K562 (cell line): ENCODE measurements around the gene PRKCE. TPM values are rescaled to one million over a fixed set of nuclear protein-coding genes. Genes with fewer than 3 reads are reported as not detected.

Experiments used
- BACH1 ChIP-seq: fragments of 200-800 bp; sonication (Bioruptor generic); IDR thresholded peaks from 2 replicates; pipeline ENCODE4 v1.6.1; 2016; ENCODE audit warnings: missing genetic modification characterization, missing compliant biosample characterization
- DDX20 ChIP-seq: fragments of 450-650 bp; IDR thresholded peaks from 2 replicates; pipeline ENCODE4 v1.6.1; 2016; ENCODE audit warnings: missing genetic modification characterization, low read depth, mild to moderate bottlenecking, missing compliant biosample characterization, moderate library complexity
- E2F3 ChIP-seq: fragments of 250-450 bp; sonication (Bioruptor Pico); IDR thresholded peaks from 2 replicates; pipeline ENCODE4 v1.4.0; 2020; ENCODE audit warnings: mild to moderate bottlenecking
- FOXK2 ChIP-seq, 2 experiments: fragments of 450-650 bp; IDR thresholded peaks in 1 of 2; conservative IDR thresholded peaks in 1 of 2; 2 replicates each; pipeline ENCODE4 v1.6.1; 2016; ENCODE audit warnings: low read depth in 2 of 2, mild to moderate bottlenecking in 1 of 2
- HCFC1 ChIP-seq: IDR thresholded peaks from 2 replicates; pipeline ENCODE4 v1.6.1; 2012; ENCODE audit warnings: low read depth, low read length, improper control_type of control experiment
- HDGF ChIP-seq: fragments of 450-650 bp; IDR thresholded peaks from 2 replicates; pipeline ENCODE4 v1.6.1; 2016
- LEF1 ChIP-seq: fragments of 450-650 bp; IDR thresholded peaks from 2 replicates; pipeline ENCODE4 v1.6.1; 2016; ENCODE audit warnings: mild to moderate bottlenecking
- NELFE ChIP-seq: IDR thresholded peaks from 2 replicates; pipeline ENCODE4 v1.6.1; 2011; ENCODE audit warnings: mild to moderate bottlenecking; ENCODE audit not compliant: insufficient read depth, insufficient read length
- NR1H2 ChIP-seq: sonication (generic); formaldehyde crosslinking; IDR thresholded peaks from 2 replicates; pipeline ENCODE4 v1.4.0; 2020; ENCODE audit warnings: mild to moderate bottlenecking, missing genetic modification reagents
- PHB2 ChIP-seq: fragments of 450-650 bp; IDR thresholded peaks from 2 replicates; pipeline ENCODE4 v1.6.1; 2017; ENCODE audit warnings: low read depth
- PTRF ChIP-seq: fragments of 450-650 bp; IDR thresholded peaks from 2 replicates; pipeline ENCODE4 v1.6.1; 2016; ENCODE audit warnings: mild to moderate bottlenecking, missing genetic modification characterization, missing compliant biosample characterization
- RBBP5 ChIP-seq: fragments of 200-600 bp; sonication (generic); IDR thresholded peaks from 2 replicates; pipeline ENCODE4 v1.6.1; 2012; ENCODE audit warnings: borderline replicate concordance, mild to moderate bottlenecking, low read length, control low read depth, inconsistent platforms; ENCODE audit not compliant: insufficient read depth, poor library complexity, severe bottlenecking
- RBFOX2 ChIP-seq: fragments of 200-400 bp; formaldehyde crosslinking; IDR thresholded peaks from 2 replicates; pipeline ENCODE4 v1.6.1; 2017; ENCODE audit warnings: low read depth, mild to moderate bottlenecking, low read length, moderate library complexity
- SMARCC2 ChIP-seq: fragments of 450-650 bp; IDR thresholded peaks from 2 replicates; pipeline ENCODE4 v1.6.1; 2017; ENCODE audit warnings: antibody characterized with exemption, moderate library complexity, mild to moderate bottlenecking, low read depth
- SMARCE1 ChIP-seq: fragments of 450-650 bp; IDR thresholded peaks from 2 replicates; pipeline ENCODE4 v1.7.1; 2016; ENCODE audit warnings: mild to moderate bottlenecking
- ZFP30 ChIP-seq: fragments of 250-450 bp; sonication (Bioruptor Pico); IDR thresholded peaks from 2 replicates; pipeline ENCODE4 v1.8.0; 2022; ENCODE audit warnings: moderate library complexity, mild to moderate bottlenecking, inconsistent platforms, borderline replicate concordance
- ZNF224 ChIP-seq: sonication (generic); formaldehyde crosslinking; IDR thresholded peaks from 2 replicates; pipeline ENCODE4 v1.8.0; 2022; ENCODE audit warnings: mild to moderate bottlenecking, missing genetic modification reagents
- ZNF764 ChIP-seq: fragments of 250-450 bp; sonication (Bioruptor Pico); IDR thresholded peaks from 2 replicates; pipeline ENCODE4 v1.4.0; 2020; ENCODE audit warnings: low read depth, mild to moderate bottlenecking, moderate library complexity
- polyA plus RNA-seq, 8 experiments: library from polyadenylated mRNA; depleted of rRNA in 4 of 8; stranded (reverse) in 5 of 8; unstranded in 3 of 8; fragments of >200 nt; fragmentation: Nextera tagmentation in 2 of 8; fragmentation: Illumina TruSeq in 1 of 8; extraction: Ambion mirVana in 2 of 8; extraction: Trizol in 1 of 8; gene quantifications; 2 replicates each; pipeline versions ENCODE4 v1.2.1 to v1.2.3, GENCODE V29; 2011 to 2014; ENCODE audit warnings: inconsistent platforms in 1 of 8, missing spikeins in 1 of 8
- total RNA-seq, 7 experiments: library from RNA; depleted of rRNA in 6 of 7; stranded (reverse); fragments of >200 nt in 6 of 7; fragmentation: Illumina TruSeq in 2 of 7; extraction: Trizol in 2 of 7; gene quantifications; 2 replicates each; pipeline versions ENCODE4 v1.2.1 to v1.2.3, GENCODE V29; 2011 to 2021; ENCODE audit warnings: low replicate concordance in 1 of 7
- TF ChIP-seq, protein P1 (sequence below): sonication (generic); formaldehyde crosslinking; IDR thresholded peaks from 2 replicates; pipeline ENCODE4 v1.8.1; 2023; ENCODE audit warnings: mild to moderate bottlenecking, missing genetic modification reagents
- TF ChIP-seq, protein P2 (sequence below), 2 experiments: fragments of 450-650 bp; conservative IDR thresholded peaks; 2 replicates each; pipeline ENCODE4 v1.6.1; 2017; ENCODE audit warnings: mild to moderate bottlenecking in 2 of 2, moderate library complexity in 2 of 2
- TF ChIP-seq, protein P3 (sequence below), 2 experiments: IDR thresholded peaks; 2 replicates each; pipeline ENCODE4 v1.6.1; 2012; ENCODE audit warnings: improper control_type of control experiment in 2 of 2, low read depth in 2 of 2, low read length in 2 of 2, borderline replicate concordance in 1 of 2

Gene PRKCE
- total and polyA plus RNA-seq, 9 of the 15 experiments (the other 6 are each of a cell fraction or from before 2014, with no cell fraction given) = 0.06 to 1.0 (median 0.22) TPM; not detected in 1

DNA sequence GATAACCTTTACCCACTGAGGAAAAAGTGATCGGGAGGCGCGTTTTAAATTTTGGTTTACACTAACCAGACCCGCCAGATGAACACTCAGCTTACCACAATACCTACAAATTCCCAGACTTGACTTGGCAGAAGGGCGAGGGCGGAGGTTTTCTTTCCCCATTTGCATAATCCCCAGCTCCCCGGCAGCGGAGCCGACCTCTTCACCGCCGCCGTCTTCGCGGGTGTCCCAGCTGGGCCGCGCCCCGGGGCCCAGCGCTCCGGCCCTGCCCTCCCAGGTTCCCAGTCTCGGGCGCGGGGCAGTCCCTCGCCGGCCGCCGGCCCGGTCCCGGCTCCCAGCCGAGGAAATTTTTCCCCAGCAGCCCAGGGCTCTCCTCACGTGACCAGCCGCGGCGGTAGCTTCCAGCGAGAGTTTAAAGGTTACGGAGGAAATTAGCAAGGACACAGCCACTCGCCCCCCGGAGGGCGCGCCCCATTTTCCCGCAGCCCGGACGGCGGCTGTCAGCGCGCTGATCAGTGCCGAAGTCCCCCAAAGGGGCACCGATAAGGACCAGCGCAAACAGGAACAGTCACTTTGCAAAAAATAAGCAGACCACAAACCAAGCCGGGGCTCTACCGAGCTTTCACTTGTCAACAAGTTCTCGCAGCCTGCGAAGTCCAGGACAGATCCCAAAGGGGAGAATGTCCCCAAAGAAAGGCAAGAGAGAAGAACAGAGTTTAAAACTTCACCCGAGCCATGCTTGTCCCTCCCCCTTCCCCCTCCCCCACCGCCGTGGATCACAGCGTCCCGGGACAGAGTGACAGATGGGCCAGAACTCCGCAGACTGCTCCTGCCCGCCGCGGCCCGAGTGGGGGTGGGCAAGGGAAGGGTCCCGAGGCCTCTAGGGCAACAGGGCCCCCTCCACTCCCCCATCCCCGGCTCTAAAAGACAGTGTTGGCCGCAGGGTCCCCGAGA lies 1.3 kb upstream of the PRKCE start (continued):
- TF ChIP-seq, protein P1, sequence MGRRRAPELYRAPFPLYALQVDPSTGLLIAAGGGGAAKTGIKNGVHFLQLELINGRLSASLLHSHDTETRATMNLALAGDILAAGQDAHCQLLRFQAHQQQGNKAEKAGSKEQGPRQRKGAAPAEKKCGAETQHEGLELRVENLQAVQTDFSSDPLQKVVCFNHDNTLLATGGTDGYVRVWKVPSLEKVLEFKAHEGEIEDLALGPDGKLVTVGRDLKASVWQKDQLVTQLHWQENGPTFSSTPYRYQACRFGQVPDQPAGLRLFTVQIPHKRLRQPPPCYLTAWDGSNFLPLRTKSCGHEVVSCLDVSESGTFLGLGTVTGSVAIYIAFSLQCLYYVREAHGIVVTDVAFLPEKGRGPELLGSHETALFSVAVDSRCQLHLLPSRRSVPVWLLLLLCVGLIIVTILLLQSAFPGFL = no peak
- no peak for TF ChIP-seq BACH1 (tag)
- no peak for TF ChIP-seq DDX20 (tag)
- no peak for TF ChIP-seq HDGF
- no peak for TF ChIP-seq PHB2
- TF ChIP-seq HCFC1 = no peak
- TF ChIP-seq SMARCC2 = no peak
- TF ChIP-seq ZNF224 (CRISPR knock-in tag) = no peak
- no peak for TF ChIP-seq SMARCE1
- no peak for TF ChIP-seq NR1H2 (CRISPR knock-in tag)
- TF ChIP-seq, protein P2, sequence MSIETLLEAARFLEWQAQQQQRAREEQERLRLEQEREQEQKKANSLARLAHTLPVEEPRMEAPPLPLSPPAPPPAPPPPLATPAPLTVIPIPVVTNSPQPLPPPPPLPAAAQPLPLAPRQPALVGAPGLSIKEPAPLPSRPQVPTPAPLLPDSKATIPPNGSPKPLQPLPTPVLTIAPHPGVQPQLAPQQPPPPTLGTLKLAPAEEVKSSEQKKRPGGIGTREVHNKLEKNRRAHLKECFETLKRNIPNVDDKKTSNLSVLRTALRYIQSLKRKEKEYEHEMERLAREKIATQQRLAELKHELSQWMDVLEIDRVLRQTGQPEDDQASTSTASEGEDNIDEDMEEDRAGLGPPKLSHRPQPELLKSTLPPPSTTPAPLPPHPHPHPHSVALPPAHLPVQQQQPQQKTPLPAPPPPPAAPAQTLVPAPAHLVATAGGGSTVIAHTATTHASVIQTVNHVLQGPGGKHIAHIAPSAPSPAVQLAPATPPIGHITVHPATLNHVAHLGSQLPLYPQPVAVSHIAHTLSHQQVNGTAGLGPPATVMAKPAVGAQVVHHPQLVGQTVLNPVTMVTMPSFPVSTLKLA (conservative IDR thresholded peaks at IDR 0.05) = peak in 1 of 2 experiments; percentile 23; a peak in 1 of 4 replicates
- no peak for TF ChIP-seq LEF1
- TF ChIP-seq, protein P3, sequence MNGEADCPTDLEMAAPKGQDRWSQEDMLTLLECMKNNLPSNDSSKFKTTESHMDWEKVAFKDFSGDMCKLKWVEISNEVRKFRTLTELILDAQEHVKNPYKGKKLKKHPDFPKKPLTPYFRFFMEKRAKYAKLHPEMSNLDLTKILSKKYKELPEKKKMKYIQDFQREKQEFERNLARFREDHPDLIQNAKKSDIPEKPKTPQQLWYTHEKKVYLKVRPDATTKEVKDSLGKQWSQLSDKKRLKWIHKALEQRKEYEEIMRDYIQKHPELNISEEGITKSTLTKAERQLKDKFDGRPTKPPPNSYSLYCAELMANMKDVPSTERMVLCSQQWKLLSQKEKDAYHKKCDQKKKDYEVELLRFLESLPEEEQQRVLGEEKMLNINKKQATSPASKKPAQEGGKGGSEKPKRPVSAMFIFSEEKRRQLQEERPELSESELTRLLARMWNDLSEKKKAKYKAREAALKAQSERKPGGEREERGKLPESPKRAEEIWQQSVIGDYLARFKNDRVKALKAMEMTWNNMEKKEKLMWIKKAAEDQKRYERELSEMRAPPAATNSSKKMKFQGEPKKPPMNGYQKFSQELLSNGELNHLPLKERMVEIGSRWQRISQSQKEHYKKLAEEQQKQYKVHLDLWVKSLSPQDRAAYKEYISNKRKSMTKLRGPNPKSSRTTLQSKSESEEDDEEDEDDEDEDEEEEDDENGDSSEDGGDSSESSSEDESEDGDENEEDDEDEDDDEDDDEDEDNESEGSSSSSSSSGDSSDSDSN (IDR thresholded peaks at IDR 0.05; ENCODE audit: borderline replicate concordance in 1 of 2, low read depth in 2 of 2, low read length in 2 of 2) = peak in 1 of 2 experiments; percentile 76; a peak in 2 of 4 replicates
- no peak for TF ChIP-seq NELFE
- TF ChIP-seq RBBP5 = no peak
- no peak for TF ChIP-seq PTRF (tag)
- no peak for TF ChIP-seq ZFP30 (CRISPR knock-in tag)
- no peak for TF ChIP-seq FOXK2 (conservative IDR thresholded peaks at IDR 0.05 in 1 of 2, IDR thresholded peaks at IDR 0.05 in 1 of 2; ENCODE audit: low read depth in 2 of 2)
- no peak for TF ChIP-seq E2F3 (CRISPR knock-in tag)
- TF ChIP-seq ZNF764 = no peak
- peak; percentile 10; the same call in 1 of the 2 replicates for TF ChIP-seq RBFOX2
